Right lobe of liver (tissue), 6 donors: ENCODE results near the gene COL19A1. TPM values are rescaled to one million over a fixed set of nuclear protein-coding genes. Genes with fewer than 3 reads are reported as not detected.
"Not testable (repeated sequence)": the region's sequence is repeated elsewhere in the genome, so short reads cannot be mapped to it uniquely, and the experiment has no call there.

ENCODE experiments used
- ATAC-seq, 4 donors: fragments of 200-7000 bp; cut with Tn5 transposase; one replicate each; pipeline ENCODE4 v1.9.1; 2020; ENCODE audit warnings: mild to moderate bottlenecking in 4 of 4, moderate library complexity in 4 of 4
- DNase-seq, 3 donors: peaks; one replicate each; pipeline ENCODE4 v3.0.0-alpha.2; 2020
- H3K27ac ChIP-seq, 3 donors: fragments of 200-600 bp; one replicate each; pipeline ENCODE4 v1.8.0; 2022
- H3K27me3 ChIP-seq, 2 donors: fragments of 200-600 bp; one replicate each; pipeline ENCODE4 v1.8.0; 2022
- H3K36me3 ChIP-seq, 4 donors: fragments of 200-600 bp; sonication (generic) in 1 of 4; one replicate each; pipeline versions ENCODE4 v1.5.1 to v1.8.0; 2017 to 2022; ENCODE audit warnings: control low read depth in 1 of 4
- H3K4me1 ChIP-seq, 4 donors: fragments of 200-600 bp; sonication (generic) in 1 of 4; one replicate each; pipeline versions ENCODE4 v1.5.1 to v1.8.0; 2017 to 2022; ENCODE audit warnings: control low read depth in 1 of 4
- H3K4me3 ChIP-seq, 3 donors: fragments of 200-600 bp; one replicate each; pipeline ENCODE4 v1.8.0; 2022
- H3K9me3 ChIP-seq, 4 donors: fragments of 200-600 bp; sonication (generic) in 1 of 4; one replicate each; pipeline versions ENCODE4 v1.5.1 to v1.8.0; 2017 to 2022; ENCODE audit warnings: control low read depth in 1 of 4
- POLR2A ChIP-seq: fragments of 450-650 bp; IDR thresholded peaks from one replicate; pipeline ENCODE4 v1.6.1; 2017; ENCODE audit warnings: antibody characterized with exemption, mild to moderate bottlenecking
- WGBS: methylation state at CpG from one replicate; pipeline ENCODE4 v1.1.6; 2018; ENCODE audit warnings: low coverage, low lambda C conversion rate; ENCODE audit not compliant: insufficient coverage; ENCODE audit errors: missing lambda C conversion rate; 5-methylcytosine and 5-hydroxymethylcytosine counted together
- intact Hi-C, 2 donors: fragments of 100-400 bp; cut with DNase I; formaldehyde crosslinking; loops; one replicate each; pipeline versions ENCODE4 v1.11.2 to v1.14.1; 2022
- total RNA-seq, 6 experiments: library from RNA; depleted of rRNA in 2 of 6; stranded (reverse); fragments of >200 nt in 2 of 6; fragmentation: NEBNext Ultra II Directional in 3 of 6; extraction: Animal tissue kit (Norgen Biotek cat#: 25700) in 3 of 6; gene quantifications; one replicate each; pipeline versions ENCODE4 v1.1.0 to v1.2.4, GENCODE V29; 2016 to 2023
- TF ChIP-seq, protein P1 (sequence below), 4 donors: fragments of 200-600 bp in 3 of 4; fragments of 450-650 bp in 1 of 4; IDR thresholded peaks; one replicate each; pipeline versions ENCODE4 v1.5.1 to v1.8.0; 2016 to 2022; ENCODE audit warnings: antibody characterized with exemption in 4 of 4, mild to moderate bottlenecking in 2 of 4
- donor health status: DM: no; HTN: yes; CAD: no.
- donor health status: DM: no; HTN: no; CAD: no.
- donor health status: DM: no; HTN: no; CAD: no.
- donor health status: DM: no; HTN: yes; CAD: no.
- donor health status: DM: no; HTN: yes; CAD: no.

Gene COL19A1
- total RNA-seq, 6 experiments from 2014 or later: 0.18 to 0.39 (median 0.27) TPM; not detected in 2

DNA sequence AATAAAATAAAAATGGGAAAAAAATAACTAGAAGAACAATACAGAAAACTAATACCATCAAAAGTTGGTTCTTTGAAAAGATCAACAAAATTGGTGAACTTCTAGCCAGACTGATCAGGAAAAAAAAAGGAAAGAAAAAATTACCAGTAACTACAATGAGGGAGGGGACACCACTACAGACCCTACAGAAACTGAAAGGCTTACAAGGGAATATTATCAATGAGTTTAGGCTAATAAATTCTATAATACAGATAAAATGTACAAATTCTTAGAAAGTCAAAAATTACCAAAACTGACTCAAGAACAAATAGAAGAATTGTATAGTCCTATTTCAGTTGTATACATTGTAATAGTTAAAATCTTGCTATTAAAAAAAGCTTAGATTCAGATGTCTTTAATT, 141.8 kb downstream of the COL19A1 start:
- Histone ChIP-seq H3K4me1 (no peaks in the 10 kb centered on the region), H3K27ac (no peak overlapping the region), H3K27me3 (no peaks in the 10 kb centered on the region), H3K9me3 (no peaks in the 10 kb centered on the region), H3K36me3 (no peaks in the 10 kb centered on the region), H3K4me3 (no peak overlapping the region)
- intact Hi-C loops: no loop called here
- no peak for ATAC-seq
- TF ChIP-seq, protein P1, sequence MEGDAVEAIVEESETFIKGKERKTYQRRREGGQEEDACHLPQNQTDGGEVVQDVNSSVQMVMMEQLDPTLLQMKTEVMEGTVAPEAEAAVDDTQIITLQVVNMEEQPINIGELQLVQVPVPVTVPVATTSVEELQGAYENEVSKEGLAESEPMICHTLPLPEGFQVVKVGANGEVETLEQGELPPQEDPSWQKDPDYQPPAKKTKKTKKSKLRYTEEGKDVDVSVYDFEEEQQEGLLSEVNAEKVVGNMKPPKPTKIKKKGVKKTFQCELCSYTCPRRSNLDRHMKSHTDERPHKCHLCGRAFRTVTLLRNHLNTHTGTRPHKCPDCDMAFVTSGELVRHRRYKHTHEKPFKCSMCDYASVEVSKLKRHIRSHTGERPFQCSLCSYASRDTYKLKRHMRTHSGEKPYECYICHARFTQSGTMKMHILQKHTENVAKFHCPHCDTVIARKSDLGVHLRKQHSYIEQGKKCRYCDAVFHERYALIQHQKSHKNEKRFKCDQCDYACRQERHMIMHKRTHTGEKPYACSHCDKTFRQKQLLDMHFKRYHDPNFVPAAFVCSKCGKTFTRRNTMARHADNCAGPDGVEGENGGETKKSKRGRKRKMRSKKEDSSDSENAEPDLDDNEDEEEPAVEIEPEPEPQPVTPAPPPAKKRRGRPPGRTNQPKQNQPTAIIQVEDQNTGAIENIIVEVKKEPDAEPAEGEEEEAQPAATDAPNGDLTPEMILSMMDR (IDR thresholded peaks at IDR 0.05): no peak
- TF ChIP-seq POLR2A: no peak
- DNase-seq: no peak

DNA sequence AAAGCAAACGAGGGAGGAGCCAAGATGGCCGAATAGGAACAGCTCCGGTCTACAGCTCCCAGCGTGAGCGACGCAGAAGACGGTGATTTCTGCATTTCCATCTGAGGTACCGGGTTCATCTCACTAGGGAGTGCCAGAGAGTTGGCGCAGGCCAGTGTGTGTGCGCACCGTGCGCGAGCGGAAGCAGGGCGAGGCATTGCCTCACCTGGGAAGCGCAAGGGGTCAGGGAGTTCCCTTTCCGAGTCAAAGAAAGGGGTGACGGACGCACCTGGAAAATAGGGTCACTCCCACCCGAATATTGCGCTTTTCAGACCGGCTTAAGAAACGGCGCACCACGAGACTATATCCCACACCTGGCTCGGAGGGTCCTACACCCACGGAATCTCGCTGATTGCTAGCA, 144.0 kb downstream of the COL19A1 start:
- DNase-seq, H3K4me1 ChIP-seq, ATAC-seq, H3K27ac ChIP-seq, intact Hi-C loops, H3K36me3 ChIP-seq, H3K4me3 ChIP-seq, H3K9me3 ChIP-seq, H3K27me3 ChIP-seq: not testable (repeated sequence)
- WGBS: 60% methylated on average over 4 of the region's 28 CpGs

DNA sequence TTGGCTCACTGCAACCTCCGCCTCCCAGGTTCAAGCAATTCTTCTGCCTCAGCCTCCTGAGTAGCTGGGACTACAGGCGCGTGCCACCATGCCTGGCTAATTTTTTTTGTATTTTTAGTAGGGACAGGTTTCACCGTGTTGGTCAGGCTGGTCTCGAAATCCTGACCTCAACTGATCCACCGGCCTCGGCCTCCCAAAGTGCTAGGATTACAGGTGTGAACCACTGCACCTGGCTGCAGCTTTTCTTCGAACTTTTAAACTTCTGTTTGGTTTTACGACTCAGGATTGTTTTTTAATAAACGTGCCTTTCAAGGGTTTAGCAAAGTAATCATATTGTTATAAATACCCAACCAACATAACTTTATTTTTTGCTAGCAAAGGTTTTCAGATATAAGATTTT, 156.8 kb downstream of the COL19A1 start:
- H3K27ac ChIP-seq, H3K36me3 ChIP-seq, H3K9me3 ChIP-seq, H3K27me3 ChIP-seq, DNase-seq, H3K4me3 ChIP-seq, H3K4me1 ChIP-seq, intact Hi-C loops, ATAC-seq: not testable (repeated sequence)
- 64% methylated on average over 8 of the region's 10 CpGs for WGBS

DNA sequence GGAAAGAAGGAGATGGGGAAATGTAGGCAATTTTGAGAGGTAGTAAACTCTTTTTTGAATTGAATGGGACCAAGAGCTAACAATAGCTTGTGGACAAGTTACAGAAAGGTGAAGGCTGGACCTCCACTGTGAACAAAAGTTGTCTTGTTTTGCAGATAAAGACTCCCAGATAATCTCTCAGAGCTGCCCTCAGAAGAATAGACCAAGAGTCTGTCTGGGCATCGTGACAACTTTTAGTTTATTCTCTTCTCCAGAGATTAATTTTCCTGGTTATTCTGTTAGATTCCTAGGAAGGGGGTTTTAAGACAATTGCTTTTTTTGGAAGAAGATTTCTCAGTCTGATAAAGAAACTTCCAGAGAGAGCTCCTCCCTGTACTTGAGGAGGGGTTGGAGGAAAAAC, 161.9 kb downstream of the COL19A1 start:
- no peak overlapping the region for H3K4me3 ChIP-seq
- no peaks in the 10 kb centered on the region for H3K4me1 ChIP-seq
- ATAC-seq (no peak), DNase-seq (no peak)
- no peaks in the 10 kb centered on the region for H3K36me3 ChIP-seq
- H3K27ac ChIP-seq: no peak overlapping the region
- intact Hi-C loops: no loop called here
- TF ChIP-seq POLR2A: no peak
- TF ChIP-seq, protein P1 (IDR thresholded peaks at IDR 0.05): no peak
- no peaks in the 10 kb centered on the region for H3K27me3 ChIP-seq
- 13% methylated on average over 1 of the region's 1 CpG for WGBS
- H3K9me3 ChIP-seq: no peaks in the 10 kb centered on the region

DNA sequence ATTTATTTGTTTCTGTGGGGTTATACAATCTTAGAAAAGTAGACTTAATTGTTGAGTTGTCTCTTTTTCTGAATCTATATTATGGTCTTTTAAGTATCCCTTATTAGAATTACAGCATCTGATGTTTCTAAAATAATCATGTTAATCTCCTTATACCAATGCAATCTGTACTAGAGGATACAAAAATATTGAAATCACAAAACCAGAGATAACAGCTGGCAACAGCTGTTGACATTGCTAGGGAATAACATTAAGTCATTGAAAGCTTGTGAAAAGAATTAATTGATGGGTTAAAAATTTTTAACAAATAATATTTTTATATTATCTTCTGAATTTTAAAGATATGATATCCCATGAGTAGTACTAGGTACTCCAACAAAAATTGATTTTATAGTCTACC, 162.6 kb downstream of the COL19A1 start:
- H3K4me3 ChIP-seq: no peak overlapping the region
- TF ChIP-seq POLR2A: no peak
- TF ChIP-seq, protein P1 (IDR thresholded peaks at IDR 0.05): no peak
- H3K27ac ChIP-seq: no peak overlapping the region
- no peaks in the 10 kb centered on the region for H3K4me1 ChIP-seq
- H3K9me3 ChIP-seq: no peaks in the 10 kb centered on the region
- no peak for ATAC-seq
- H3K27me3 ChIP-seq: no peaks in the 10 kb centered on the region
- no peaks in the 10 kb centered on the region for H3K36me3 ChIP-seq
- no peak for DNase-seq
- intact Hi-C loops: no loop called here

DNA sequence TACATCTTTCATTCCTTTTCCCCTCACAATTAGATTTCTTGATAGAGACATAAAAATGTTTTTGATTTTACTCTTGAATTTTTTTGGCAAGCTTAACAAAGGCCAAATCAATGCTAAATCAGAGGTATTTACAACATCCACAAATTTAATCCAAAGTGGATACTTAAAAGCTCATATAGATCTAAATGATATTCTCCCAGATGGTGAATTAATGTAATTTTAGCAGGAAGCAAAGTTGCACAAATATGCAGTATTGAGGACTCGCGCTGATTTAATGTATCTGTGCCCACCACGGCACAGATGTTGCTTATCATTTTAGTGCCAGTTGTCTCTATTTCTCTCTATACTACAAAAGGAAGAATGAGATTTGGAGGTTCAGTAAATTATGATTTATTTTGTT, 167.4 kb downstream of the COL19A1 start:
- no peaks in the 10 kb centered on the region for H3K9me3 ChIP-seq
- H3K27ac ChIP-seq: no peak overlapping the region
- intact Hi-C loops: no loop called here
- DNase-seq: no peak
- 78% methylated on average over 3 of the region's 3 CpGs for WGBS
- H3K4me1 ChIP-seq: no peaks in the 10 kb centered on the region
- H3K27me3 ChIP-seq: no peaks in the 10 kb centered on the region
- no peaks in the 10 kb centered on the region for H3K36me3 ChIP-seq
- no peak for ATAC-seq
- no peak overlapping the region for H3K4me3 ChIP-seq
- no peak for TF ChIP-seq POLR2A
- TF ChIP-seq, protein P1 (IDR thresholded peaks at IDR 0.05): no peak
